Astrocyte of the cerebellum (primary cell): Measurements from ENCODE around the gene ACTR8.
A peak's percentile ranks its signal among the peaks of the same experiment; 100 is the strongest.

Source experiments
- DNase-seq: peaks from one replicate; pipeline ENCODE4 v3.0.0-alpha.2; 2011; ENCODE audit warnings: low read depth
- H3K4me3 ChIP-seq: 2 replicates; pipeline ENCODE4 v1.5.1; 2011; ENCODE audit warnings: mild to moderate bottlenecking, low read depth, low read length, moderate library complexity
- in situ Hi-C: cut with HindIII; loops from 2 replicates; pipeline ENCODE4 v1.10.0; 2017; ENCODE audit warnings: low sequenced_read_pairs
- TF ChIP-seq, protein P1 (sequence below): IDR thresholded peaks from 2 replicates; pipeline ENCODE4 v1.5.1; 2012; ENCODE audit warnings: low read length, low read depth, moderate library complexity, mild to moderate bottlenecking; ENCODE audit errors: missing control alignments

ACTR8 gene

DNA sequence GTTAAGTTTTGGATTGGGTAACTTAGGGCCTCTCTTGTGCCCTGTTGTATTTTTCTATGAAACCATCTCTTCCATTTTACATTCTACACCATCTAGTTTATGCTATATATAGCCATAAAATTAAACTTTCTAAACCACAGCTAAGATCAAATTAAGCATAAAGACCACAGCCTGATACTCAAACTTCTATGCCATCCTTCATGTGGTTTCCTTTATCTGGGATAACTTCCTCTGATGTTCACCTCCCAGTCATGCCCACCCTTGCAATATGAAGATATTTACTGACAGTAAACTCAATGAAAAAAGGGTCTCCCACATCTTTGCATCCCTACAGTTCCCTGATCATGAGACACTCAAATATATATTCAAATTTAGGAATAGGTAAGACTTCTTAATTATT, 5.5 kb upstream of the ACTR8 start:
- in situ Hi-C loops = no loop called here
- no peak for DNase-seq
- TF ChIP-seq, protein P1, sequence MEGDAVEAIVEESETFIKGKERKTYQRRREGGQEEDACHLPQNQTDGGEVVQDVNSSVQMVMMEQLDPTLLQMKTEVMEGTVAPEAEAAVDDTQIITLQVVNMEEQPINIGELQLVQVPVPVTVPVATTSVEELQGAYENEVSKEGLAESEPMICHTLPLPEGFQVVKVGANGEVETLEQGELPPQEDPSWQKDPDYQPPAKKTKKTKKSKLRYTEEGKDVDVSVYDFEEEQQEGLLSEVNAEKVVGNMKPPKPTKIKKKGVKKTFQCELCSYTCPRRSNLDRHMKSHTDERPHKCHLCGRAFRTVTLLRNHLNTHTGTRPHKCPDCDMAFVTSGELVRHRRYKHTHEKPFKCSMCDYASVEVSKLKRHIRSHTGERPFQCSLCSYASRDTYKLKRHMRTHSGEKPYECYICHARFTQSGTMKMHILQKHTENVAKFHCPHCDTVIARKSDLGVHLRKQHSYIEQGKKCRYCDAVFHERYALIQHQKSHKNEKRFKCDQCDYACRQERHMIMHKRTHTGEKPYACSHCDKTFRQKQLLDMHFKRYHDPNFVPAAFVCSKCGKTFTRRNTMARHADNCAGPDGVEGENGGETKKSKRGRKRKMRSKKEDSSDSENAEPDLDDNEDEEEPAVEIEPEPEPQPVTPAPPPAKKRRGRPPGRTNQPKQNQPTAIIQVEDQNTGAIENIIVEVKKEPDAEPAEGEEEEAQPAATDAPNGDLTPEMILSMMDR = no peak
- H3K4me3 ChIP-seq = no peak overlapping the region

GRCh38 chr3:53885239-53885638, 3.3 kb upstream of the ACTR8 start:
- TF ChIP-seq, protein P1 = no peak
- H3K4me3 ChIP-seq = no peak overlapping the region
- no peak for DNase-seq
- in situ Hi-C loops = no loop called here

DNA sequence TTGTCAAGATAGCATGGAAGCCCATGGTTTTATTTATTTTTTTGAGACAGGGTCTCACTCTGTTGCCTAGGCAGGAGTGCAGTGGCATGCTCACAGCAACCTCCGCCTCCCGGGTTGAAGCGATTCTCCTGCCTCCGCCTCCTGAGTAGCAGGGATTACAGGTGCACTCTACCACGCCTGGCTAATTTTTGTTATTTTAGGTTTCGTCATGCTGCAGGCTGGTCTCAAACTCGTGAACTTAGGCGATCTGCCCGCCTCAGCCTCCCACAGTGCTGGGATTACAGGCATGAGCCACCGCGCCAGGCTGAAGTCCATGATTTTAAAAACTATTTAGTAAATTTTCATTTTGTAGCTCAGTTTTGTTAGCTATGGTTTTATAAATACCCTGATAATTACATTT, 2.7 kb upstream of the ACTR8 start:
- in situ Hi-C loops = no loop called here
- H3K4me3 ChIP-seq = no peak overlapping the region
- TF ChIP-seq, protein P1 = no peak
- no peak for DNase-seq

DNA sequence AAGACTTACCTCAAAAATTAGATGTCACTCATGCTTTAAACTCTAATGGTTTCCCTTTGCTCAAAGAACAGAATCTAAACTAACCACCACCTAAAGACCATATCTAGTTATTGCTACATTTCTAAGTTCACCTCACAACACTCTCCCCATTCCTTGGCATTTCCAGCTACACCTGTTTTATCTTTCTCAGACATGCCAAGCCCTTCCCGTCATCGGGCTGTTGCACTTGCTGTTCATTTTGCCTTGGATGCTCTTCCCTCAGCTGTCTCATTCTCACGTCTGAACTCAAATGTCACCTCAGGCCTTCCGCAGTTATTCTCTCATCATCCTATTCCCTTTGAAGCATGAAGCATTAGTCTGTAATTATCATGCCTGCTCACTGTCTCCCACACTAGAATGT, 1.1 kb upstream of the ACTR8 start:
- TF ChIP-seq, protein P1 = no peak
- no peak for DNase-seq
- no peak overlapping the region for H3K4me3 ChIP-seq
- in situ Hi-C loops = no loop called here

DNA sequence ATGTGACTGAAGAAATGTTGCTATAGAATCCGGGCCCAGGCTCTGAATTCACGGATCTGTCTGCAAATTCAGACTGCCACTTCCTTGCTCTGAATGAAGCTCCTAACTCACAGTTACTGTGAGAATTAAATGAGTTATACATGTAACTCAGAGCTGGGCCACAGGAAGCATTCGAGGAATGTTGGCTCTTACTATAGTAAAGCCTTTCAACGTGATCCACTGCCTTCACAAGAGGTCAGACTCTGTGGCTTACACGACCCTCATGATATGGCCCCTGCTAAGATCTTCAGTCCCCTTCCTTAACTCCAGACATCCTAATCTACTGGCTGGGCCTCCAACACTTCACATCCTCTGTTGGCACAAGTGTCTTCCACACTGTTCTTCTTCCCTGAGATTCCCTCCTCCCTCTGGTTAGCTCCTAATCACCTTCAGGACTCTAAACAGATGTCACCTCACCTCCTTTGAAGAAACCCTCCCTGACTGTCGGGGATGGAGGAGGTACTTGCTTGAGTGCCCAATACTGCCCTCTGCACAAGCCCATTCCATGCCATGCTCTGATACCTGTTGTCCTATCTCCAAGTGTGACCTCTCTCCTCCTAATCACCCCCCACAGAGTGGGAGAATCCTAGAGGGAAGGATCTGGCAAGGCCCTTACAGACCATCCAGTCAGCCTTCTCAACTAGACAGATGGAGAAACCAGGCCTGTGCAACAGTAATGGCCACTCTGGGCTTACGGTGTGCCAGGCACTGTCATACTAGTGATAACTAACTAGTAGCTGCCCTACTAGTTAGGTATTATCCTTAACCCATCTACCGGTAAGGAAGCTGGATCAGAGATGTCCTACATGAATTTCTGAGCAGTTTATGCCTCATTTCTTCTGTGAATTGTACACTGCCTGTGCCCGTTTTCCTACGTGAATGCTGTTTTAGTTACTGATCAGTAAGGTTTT, 1.3 kb downstream of the ACTR8 start:
- no peak for DNase-seq
- TF ChIP-seq, protein P1 = no peak
- peak overlapping the region; percentile 81 for H3K4me3 ChIP-seq
- in situ Hi-C loops = no loop called here

DNA sequence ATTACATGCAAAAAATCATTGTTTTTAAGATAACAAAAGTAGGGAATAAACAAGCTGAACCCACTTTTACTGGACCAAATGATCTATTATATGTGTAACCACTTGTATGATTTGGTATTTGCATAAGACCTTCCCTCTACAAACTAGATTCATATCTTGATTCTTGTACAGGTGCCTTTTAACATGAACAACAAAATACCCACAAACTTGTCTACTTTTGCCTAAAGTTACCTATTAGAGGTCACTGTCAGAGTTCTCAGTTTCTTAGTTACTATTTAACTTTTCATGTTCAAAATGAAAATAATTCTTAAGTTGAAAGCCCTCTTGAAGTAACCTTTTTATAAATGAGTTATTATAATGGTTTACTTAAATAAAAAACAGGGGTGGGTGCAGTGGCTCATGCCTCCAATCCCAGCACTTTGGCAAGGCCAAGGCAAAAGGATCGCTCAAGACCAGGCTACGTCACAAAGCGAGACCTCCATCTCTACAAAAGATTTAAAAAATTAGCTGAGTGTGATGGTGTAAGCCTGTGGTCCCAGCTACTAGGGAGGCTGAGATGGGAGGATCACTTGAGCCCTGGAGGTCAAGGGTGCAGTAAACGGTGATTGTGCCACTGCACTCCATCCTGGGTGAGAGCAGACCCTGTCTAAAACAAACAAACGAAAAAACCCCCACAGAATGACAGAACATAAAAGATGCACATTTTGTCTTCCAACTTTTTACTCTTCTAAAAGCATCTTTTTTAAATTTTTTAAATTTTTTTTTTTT, 16.0 kb downstream of the ACTR8 start:
- in situ Hi-C loops = no loop called here
- TF ChIP-seq, protein P1 = no peak
- H3K4me3 ChIP-seq = no peak overlapping the region
- DNase-seq = no peak
